ENCODE data around the gene DENND1A.

DENND1A gene

DNA sequence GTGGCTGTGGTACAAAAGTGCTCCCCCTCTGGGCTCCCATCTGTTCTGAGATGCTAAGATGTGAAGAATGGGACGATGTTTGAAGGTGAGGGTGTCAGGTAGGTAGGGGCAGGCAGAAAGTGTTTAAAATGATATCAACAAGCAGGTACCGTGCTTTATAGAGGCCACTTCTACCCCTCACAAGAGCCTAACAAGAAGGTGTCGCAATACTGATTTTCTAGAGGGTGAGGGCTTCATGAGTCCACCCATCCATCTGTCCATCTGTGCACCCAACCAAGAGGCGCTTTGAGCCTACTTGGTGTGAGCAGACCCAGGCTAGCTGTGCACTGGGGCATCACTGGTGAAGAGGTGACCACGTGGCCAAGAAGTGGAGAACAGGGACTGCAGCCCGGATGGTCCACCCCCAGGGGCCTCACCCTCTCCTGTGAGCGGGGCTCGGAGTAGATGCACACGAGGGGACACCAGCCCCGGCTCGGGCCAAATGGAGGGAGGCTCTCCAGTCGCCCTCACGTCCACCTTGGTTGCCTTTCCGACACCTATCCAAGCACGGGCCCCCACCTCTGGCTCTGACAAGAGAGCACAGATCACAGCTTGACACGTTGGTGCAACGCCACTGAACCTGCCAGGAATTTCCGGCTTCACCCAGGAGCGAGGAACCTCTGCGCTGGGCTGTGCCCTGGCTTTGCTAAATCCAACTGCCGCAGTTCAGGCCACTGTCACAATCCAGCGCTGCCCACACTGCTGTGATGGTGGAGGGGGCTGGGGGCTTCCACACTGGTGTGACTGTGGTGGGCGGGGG is 539.4 kb downstream of the DENND1A start:
- DNase-seq (ENCODE audit: low spot score): no peak

DNA sequence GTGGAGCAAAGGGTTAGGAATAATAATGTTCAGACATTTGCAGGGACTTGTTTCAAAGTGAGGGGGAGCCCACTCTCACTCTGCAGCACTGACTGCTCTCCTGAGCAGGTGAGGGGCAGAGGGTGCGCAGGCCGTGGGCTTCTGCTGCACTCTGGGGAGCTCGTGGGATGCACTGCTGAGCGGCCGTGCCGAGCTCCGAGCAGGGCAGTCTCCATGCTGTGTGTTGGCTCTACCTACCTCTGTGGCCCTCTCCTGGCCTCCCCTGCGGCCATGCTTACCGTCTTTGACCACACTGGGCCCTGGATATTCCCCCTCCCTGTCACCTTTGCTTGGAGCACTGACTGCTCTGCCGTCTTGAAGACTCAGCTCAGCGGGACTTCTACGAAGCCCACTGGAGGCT is 540.2 kb downstream of the DENND1A start:
- DNase-seq (ENCODE audit: low spot score): no peak

DNA sequence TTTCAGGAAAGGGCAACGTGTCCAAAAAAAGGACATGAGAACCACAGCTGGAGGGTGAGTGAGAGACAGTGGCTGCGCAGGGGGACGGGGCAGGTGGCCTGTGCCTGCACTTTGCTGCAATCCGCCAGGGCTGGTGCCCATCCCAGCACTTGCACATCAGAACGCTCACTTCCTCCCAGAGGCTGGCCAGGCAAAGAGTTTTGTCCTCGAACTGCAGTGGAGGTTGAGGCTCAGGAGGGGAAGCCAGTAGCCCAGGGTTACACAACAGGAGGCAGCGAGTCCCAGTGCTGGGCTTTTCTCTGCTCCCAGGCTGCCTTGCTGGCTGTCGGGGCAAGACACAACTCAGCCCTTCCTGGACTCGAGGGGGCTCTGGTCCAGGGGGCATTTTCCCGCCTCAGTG is 540.9 kb downstream of the DENND1A start:
- no peak for DNase-seq (ENCODE audit: low spot score)

DNA sequence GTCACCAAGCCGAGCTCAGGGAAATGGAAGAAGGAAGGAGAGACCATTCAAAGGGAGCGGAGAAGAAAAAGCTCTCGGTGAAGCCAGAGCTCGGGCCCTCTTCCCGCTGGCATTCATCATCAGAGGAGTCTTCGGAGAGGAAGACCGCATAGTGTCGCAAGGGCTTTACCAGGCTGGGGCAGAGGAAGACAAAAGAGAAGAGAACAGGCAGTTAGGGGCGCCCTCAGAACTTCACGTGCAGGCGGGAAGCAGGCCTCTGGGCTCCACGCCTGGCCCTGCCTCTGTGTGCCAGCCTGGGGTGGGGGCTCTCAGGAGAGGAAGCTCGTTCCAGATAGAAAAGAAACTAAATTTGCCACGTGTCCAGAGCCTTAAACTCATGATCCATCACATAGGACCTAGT is 542.2 kb downstream of the DENND1A start:
- DNase-seq (ENCODE audit: low spot score): no peak

DNA sequence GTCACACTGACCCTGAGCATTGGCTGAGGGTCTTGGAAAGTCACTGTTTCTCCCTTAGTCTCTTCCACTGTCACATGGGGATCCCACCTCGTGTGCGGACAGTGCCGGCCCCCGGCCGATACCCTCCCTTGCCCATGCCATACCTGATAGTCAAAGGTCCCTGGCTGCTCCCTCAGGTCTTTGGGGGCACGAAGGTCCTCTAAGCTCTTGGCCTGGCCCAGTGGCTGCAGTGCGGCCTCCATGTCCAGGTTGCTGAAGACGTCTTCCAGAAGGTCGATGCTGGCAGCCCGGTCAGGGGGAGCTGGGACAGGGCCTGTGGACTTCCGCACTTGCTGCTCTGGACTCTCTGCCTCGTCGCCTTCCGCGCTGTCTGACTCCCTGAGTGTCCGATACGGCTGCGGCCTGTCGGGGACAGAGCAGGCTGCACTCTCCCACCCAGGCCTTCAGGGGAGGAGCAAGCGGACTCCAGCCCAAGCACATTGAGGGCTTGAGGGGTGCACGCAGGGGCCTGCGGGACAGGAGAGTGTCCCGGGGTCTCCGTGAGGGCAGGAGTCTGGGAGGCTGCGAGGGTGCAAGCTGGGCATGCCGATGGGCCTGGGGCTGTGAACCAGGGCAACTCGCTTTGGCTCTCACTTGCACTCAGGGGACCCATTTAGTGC is 546.3 kb downstream of the DENND1A start:
- no peak for DNase-seq (ENCODE audit: low spot score)

DNA sequence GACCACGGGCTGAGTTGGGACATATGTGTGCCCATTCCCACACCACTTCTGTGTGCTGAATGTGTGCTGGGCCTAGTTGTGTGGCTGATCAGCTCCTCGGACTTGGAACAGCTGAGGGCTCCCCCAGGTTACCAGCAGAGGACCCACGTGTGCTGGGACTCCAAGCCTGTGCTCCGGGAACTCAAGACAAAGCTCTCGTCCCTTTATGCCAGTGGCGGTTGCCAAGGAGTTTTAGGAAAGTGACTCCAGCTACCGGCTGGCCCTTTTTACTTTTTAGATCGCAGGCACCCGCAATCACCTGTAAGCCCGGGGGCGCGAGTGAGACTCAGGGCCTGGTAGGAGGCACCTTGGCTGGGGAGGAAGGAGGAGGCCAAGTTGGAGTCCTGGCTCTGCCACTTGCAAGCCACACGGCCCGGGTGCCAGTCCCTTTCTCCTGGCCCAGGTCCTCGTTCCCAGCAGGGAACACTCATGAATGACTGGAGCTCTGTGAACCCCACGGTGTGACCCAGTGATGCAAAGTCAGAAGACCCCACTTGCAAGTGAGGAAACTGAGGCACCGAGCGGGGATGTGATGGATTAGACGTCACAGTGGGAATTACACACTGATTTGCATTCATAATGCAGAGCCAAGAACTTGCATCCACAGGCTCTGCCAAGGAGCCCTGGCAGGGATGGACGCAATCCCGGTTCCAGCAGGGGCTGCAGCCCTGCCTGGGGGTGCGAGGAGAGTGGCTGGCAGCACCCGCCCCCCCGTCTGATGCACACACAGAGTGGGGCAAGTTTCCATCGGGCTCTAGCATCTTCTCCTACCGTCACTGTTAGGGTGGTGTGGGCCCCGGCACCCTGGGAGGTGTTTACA is 547.0 kb downstream of the DENND1A start:
- DNase-seq (ENCODE audit: low spot score): no peak

DNA sequence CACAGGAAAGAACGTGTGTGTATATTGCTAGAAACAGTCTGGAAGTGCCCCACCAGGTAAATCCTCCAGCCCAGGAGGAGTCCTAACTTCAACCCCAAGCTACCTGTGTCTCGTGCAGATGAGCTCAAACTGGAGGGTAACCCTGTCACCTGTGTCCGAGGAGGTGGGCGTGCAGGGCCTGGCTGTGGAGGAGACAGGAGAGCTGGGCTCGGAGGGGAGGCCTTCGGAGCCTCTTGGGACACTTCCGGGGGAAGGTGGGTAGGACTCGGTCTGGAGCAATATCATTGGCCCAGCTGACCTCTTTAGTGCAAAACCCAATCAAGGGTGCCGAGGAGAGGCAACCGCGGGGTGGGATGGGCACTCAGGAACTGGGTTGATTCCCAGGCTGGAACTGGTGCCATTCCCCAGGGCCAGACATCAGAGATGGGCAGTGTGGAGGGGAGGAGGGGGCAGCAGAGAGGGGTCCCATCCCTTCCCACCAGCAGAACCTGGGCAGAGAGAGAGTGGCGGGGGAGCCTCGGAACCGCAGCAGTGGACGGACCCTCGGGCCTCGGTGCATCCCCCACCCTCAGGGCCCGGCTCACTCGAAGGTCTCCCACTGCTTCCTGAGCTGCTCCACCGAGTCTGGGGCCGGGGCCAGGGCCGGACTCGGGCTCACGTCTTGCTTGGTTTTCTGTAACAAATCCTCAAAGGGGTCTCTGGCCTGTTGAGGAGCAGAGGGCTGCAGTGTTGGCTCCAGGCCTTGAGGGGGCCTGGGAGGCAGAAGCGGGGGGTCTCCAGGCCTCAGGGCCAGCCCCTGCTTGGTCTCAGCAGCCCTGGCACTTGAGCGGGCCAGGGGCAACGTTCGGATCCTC is 548.8 kb downstream of the DENND1A start:
- no peak for DNase-seq (ENCODE audit: low spot score)

DNA sequence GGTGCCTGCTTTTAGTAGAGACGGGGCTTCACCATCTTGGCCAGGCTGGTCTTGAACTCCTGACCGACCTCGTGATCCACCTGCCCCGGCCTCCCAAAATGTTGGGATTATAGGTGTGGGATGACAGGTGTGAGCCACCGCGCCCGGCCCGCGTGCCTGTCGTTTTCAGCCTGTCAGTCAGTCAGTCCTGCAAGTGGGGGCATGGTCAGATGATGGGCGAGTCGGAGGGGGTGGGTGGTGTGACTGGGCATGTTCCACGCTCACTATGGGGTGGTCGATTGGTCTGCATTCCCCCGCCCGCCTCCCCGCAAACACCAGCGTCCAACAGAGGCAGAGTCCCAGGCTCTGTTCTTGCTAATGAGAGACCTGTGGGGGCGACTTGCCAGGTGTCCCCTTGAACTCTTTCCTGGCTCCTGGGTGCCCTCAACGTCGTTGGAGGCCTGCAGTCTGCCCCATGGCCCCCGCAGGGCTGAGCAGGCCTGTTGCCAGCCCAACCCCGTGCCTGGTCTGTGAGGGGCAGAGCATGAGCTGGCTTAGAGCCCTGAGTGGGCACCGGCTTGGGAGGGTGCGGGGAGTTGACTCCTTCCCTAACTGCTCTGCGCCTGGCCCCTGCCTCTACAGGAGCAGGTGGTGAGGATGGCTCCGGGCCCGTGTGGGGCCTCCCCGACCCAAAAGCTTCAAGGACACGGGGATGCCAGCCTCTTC is 550.8 kb downstream of the DENND1A start:
- no peak for DNase-seq (ENCODE audit: low spot score)

DNA sequence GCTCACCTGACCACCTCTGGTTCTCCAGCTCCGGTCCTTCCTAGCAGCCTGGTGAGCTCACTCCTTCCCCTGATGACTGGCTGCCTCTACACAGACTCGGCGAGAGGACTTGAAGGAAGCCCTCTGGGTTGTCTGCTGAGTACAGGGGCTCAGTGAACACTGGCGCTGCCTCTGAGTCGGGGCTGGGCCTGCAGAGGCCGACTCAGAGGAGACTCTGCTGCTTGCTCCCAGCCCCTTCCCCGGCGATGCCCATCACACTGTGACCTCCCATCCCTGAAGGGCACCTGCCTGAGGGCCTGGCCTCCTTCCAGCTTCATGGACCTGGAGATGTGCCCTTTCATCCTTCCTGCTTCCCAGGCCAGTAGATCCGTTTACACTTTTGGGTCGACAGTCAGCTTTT is 551.9 kb downstream of the DENND1A start:
- no peak for DNase-seq (ENCODE audit: low spot score)

DNA sequence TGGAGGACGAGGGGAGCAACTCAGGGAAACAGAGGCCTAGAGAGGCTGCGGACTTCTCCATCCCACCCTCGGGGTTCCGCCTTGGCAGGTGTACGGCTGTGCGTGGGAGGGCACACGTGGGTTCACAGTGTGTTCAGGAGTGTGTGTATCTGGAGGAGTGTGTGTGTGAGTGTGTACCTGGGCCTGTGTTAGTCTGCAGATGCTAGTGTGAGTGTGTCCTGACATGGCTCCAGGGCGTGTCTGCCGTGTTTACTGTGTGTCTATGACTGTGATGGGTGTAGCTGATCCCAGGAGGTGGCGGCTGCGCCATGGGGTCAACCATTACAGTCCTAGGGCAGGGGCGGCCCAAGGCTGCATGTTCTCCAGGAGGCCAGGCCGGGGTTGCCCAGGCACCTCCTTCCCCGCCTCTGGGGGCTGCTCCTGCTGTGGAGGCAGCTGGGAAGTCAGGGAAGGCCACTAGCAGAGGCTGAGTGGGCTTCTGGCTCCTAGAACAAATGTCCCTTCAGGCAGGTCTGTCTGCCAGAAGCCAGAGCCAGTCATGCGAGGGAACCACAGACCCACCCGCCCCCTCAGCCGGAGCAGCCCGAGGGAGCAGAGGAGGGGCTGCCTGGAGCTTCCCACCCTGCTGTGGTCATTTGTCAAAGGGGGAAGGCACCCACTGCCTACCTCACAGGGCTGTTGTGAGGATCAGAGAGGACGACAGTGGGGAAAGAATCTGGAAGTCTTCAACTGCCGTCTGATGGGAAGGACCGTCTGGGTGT is 552.5 kb downstream of the DENND1A start:
- DNase-seq (ENCODE audit: low spot score): no peak

DNA sequence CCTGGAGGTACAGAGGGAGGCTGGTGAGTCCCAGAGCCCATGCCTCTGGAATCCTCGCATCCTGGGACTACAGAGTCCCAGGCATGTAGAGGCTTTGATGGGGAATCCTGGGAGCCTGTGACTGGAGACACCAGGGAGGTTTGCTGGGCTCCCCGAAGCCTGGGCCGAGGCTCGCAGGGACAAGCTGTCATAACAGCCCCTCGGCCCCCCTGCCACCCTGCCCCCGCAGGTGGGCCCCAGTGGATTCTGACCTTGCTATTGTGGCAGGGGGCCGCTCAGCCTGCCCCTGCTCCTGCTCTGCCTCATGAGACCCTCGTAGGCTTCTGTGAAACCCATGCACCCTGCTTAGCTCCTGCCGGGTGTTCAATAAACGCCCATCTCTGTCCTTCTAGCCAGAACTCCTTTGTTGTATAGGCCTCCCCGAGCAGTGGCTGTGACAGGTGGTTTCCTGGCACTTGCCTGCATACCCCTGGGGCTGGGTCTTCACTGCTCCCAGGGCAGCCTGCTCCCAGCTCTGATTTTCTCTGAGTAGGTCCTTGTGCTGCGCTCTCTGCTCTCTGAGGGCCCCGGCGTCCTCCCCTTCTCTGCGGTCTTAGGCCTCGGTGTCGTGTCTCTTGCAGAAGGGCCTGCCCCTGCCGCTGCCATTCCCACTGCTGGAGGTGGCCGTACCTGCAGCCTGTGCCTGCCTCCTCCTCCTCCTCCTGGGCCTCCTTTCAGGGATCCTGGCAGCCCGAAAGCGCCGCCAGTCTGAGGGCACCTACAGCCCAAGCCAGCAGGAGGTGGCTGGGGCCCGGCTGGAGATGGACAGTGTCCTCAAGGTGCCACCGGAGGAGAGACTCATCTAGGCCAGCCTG is 553.5 kb downstream of the DENND1A start:
- DNase-seq (ENCODE audit: low spot score): no peak

DNA sequence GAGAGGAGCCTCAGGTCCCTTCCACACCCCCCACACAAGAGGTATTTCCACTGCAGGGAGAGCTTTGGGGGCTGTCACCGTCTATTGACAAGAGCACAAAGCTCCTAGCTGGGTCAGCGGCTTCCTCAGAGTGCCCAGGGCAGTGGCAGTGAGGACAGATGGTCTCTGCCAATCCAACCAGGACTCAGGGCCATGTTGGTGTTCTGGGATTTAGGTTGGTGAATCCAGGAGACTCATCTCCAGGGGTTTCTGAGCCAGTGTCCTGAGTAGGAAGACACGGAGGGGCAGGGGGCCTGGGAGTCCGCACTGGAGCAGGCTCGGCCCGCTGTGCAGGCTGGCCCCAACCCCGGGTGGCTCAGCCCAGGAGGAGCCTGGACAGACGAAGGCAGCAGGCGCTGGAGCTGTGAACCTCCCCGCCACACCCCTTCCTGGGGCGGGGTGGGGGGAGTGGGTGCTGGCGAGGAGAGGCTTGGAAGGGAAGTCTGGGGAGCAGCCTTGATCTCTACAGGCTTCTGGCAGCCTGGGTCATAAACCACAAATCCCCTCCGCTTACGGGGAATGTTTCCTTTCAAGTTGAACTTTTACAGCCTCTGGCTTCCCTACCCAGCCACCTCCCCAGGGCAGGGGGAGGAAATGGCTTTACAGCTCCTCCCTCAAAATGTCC is 554.3 kb downstream of the DENND1A start:
- DNase-seq (ENCODE audit: low spot score): no peak

DNA sequence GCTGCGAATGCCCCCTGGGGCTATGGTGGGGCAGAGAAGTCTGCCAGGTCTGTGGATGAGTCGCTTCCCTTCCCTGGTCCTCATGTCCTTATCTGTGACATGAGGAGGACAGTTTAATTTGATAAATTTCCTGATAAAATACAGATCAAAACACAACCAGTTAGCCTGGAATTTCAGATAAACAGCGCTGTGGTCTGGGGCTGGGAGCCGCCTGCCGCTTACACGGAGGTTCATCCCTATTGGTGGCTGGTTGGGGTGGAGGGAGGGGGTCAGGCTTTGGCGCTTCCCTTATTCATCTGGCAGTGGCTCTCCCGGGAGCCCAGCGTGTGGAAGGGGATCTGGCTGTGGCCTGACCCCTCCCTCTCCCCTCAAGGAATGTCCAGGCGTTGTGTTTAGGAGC is 556.0 kb downstream of the DENND1A start:
- no peak for DNase-seq (ENCODE audit: low spot score)

DNA sequence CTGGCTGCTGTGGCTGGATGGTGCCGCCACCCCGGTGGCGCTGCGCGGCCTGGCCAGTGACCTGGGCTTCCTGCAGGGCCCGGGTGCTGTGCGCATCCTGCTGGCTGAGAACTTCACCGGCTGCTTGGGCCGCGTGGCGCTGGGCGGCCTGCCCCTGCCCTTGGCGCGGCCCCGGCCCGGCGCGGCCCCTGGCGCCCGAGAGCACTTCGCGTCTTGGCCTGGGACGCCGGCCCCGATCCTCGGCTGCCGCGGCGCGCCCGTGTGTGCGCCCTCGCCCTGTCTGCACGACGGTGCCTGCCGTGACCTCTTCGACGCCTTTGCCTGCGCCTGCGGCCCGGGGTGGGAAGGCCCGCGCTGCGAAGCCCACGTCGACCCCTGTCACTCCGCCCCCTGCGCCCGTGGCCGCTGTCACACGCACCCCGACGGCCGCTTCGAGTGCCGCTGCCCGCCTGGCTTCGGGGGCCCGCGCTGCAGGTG is 556.4 kb downstream of the DENND1A start:
- no peak for DNase-seq (ENCODE audit: low spot score)

DNA sequence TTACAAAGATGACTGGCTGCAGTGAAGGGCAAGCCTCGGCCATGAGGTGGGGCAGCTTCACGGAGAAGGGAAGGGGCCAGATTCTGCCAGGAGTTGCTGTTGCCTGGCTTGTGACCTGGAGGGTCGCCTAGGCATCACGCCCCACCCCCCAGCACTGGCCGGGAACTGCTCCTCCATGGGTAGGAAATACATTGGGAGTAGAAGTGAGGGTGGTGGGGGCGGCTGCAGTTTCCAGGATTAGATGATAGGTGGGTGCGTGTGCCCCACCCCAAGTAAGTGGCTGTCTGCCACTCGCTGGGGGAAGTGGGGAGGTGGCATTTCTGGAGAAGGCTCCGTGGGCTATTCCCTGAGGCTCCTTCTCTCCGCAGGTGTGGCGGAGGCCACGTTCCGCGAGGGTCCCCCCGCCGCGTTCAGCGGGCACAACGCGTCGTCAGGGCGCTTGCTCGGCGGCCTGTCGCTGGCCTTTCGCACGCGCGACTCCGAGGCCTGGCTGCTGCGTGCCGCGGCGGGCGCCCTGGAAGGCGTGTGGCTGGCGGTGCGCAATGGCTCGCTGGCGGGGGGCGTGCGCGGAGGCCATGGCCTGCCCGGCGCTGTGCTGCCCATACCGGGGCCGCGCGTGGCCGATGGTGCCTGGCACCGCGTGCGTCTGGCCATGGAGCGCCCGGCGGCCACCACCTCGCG is 557.0 kb downstream of the DENND1A start:
- no peak for DNase-seq (ENCODE audit: low spot score)

DNA sequence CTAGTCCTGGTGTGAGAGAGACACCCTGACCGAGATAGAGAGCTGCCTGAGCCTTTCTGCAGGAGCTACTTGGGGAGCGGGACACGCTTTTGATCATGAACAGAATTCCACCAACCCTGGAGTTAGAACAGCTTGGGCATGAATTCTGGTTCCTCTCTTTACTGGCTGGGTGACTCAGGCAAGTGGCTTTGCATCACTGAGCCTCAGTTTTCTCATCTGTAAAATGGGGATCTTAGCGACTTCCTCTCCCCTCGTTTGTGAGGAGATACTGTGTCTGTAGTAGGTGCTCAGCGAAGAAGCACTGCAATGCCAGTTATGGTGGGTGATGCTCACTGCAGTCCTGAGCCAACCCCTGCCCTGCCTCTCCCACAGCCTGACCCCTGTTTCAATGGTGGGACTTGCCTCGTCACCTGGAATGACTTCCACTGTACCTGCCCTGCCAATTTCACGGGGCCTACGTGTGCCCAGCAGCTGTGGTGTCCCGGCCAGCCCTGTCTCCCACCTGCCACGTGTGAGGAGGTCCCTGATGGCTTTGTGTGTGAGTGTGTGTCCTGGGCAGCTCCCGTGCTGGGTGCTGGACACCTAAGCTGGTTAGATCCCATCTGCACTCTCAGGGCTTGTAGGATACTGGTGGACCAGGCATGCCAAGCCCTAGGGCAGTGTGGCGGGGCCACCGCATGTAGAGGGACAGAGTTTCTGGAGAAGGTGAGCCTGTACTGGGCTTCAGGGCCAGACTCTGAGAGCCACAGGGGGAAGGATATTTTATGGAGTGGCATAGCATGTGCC is 557.9 kb downstream of the DENND1A start:
- DNase-seq (ENCODE audit: low spot score): no peak

DNA sequence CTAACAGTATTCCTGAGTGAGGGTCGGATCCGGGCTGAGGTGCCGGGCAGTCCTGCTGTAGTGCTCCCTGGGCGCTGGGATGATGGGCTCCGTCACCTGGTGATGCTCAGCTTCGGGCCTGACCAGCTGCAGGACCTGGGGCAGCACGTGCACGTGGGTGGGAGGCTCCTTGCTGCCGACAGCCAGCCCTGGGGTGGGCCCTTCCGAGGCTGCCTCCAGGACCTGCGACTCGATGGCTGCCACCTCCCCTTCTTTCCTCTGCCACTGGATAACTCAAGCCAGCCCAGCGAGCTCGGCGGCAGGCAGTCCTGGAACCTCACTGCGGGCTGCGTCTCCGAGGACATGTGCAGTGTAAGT is 558.7 kb downstream of the DENND1A start:
- DNase-seq (ENCODE audit: low spot score): no peak
